Tibial nerve (tissue), 3 donors: ENCODE data around the gene IP6K1.

Source experiments
- CTCF ChIP-seq, 5 experiments: fragments of 200-600 bp in 3 of 5; fragments of 450-650 bp in 2 of 5; sonication (generic) in 3 of 5; IDR thresholded peaks; one replicate each; pipeline ENCODE4 v1.5.1; 2016 to 2019; ENCODE audit warnings: antibody characterized with exemption in 5 of 5, mild to moderate bottlenecking in 3 of 5, moderate library complexity in 2 of 5
- POLR2A ChIP-seq, 2 donors: fragments of 450-650 bp; IDR thresholded peaks; one replicate each; pipeline ENCODE4 v1.6.1; 2017; ENCODE audit warnings: antibody characterized with exemption in 2 of 2, mild to moderate bottlenecking in 2 of 2, moderate library complexity in 2 of 2

GRCh38 chr3:49794926-49795905 lies 8.9 kb upstream of the IP6K1 start:
- TF ChIP-seq POLR2A (IDR thresholded peaks at IDR 0.05) (no peak), CTCF (IDR thresholded peaks at IDR 0.05) (no peak)
